ENCODE results near the gene LHFPL6. TPM values are rescaled to one million over a fixed set of nuclear protein-coding genes. Genes with fewer than 3 reads are reported as not detected.

LHFPL6 gene
- polyA plus RNA-seq, 3 donors, result 0.14 to 0.59 (median 0.46) TPM

DNA sequence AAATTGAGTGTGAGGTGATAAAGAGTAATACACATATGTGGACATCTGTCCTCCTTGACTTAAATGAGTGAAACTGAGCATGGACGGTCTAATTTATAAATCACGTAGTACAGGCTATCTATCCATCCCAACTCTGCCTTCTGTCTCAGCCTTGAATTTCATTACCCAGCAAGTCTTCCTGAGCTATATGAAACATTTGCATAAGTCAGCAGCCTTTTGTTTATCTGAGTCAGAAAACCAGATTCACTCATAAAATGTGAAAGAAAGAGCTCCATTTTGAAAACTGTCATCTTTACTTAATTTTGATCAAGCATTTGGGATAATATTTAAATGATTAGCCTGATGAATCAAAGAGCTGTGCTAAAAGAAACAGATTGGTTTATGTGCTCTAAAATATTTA lies 197.9 kb downstream of the LHFPL6 start:
- Histone ChIP-seq H4K20me1 (ENCODE audit: insufficient read depth, low read length) (no peaks in the 10 kb centered on the region), H3K4me1 (ENCODE audit: control insufficient read depth in 1 of 2, insufficient read depth in 2 of 2, low read length in 2 of 2) (peaks cover 32 to 39% of the 10 kb centered on the region in 2 donors), H3K4me3 (replicated peaks in 1 of 3; ENCODE audit: low read depth in 2 of 3, low read length in 3 of 3) (no peak overlapping the region), H3K36me3 (replicated peaks in 1 of 2; ENCODE audit: control insufficient read depth in 1 of 2, insufficient read depth in 2 of 2, low read length in 2 of 2) (no peaks in the 10 kb centered on the region), H3K4me2 (replicated peaks; ENCODE audit: extremely low read depth, low read length, poor library complexity, severe bottlenecking) (no peak overlapping the region), H3K27ac (ENCODE audit: low read depth in 1 of 2, low read length in 2 of 2) (no peak overlapping the region), H3K9ac (ENCODE audit: insufficient read depth, low read length, poor library complexity, severe bottlenecking) (no peak overlapping the region), H3K79me2 (ENCODE audit: insufficient read depth, low read length) (no peaks in the 10 kb centered on the region), H2AFZ (ENCODE audit: insufficient read depth, low read depth, low read length, poor library complexity, severe bottlenecking) (no peak overlapping the region), H3K27me3 (ENCODE audit: control insufficient read depth in 2 of 2, insufficient read depth in 2 of 2, low read length in 2 of 2) (no peaks in the 10 kb centered on the region), H3K9me3 (replicated peaks in 1 of 2; ENCODE audit: control insufficient read depth in 1 of 2, insufficient read depth in 1 of 2, low read length in 2 of 2) (no peaks in the 10 kb centered on the region)
- TF ChIP-seq, protein P1, sequence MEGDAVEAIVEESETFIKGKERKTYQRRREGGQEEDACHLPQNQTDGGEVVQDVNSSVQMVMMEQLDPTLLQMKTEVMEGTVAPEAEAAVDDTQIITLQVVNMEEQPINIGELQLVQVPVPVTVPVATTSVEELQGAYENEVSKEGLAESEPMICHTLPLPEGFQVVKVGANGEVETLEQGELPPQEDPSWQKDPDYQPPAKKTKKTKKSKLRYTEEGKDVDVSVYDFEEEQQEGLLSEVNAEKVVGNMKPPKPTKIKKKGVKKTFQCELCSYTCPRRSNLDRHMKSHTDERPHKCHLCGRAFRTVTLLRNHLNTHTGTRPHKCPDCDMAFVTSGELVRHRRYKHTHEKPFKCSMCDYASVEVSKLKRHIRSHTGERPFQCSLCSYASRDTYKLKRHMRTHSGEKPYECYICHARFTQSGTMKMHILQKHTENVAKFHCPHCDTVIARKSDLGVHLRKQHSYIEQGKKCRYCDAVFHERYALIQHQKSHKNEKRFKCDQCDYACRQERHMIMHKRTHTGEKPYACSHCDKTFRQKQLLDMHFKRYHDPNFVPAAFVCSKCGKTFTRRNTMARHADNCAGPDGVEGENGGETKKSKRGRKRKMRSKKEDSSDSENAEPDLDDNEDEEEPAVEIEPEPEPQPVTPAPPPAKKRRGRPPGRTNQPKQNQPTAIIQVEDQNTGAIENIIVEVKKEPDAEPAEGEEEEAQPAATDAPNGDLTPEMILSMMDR (IDR thresholded peaks at IDR 0.05), result no peak
- no CpG with 5 or more reads among the region's 2 CpGs for WGBS (ENCODE audit: insufficient coverage)
- peaks cover 0 to 1% (median 0%) of the 10 kb centered on the region in 3 donors for H3K27me3 Mint-ChIP-seq (ENCODE audit: low read depth in 3 of 3)
- H3K27ac Mint-ChIP-seq, result no peak overlapping the region
- H3K4me3 Mint-ChIP-seq, result no peak overlapping the region
- no peaks in the 10 kb centered on the region for H3K9me3 Mint-ChIP-seq
- no peaks in the 10 kb centered on the region for H3K36me3 Mint-ChIP-seq
- peaks cover 36% of the 10 kb centered on the region for H3K4me1 Mint-ChIP-seq
- intact Hi-C loops (cut with micrococcal nuclease), result no loop called here
- no peak for DNase-seq

DNA sequence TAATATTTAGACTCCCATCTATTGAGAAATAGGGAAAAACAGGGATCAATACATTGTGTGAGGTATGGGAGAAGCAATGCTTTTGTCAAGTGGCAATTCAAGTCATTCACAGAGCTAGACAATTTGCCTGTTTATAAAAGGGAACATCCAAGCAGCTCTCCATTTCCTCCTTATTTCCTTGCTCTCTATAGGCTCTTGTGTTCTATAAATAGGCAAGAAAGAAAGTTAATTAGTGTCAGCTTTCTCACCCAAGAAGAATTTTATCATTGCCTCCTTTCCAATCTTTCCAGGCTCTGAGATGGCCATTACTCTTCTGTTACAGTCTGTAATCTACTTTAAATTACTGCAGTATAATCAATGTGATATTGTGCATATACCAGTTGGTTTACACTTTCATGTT lies 199.9 kb downstream of the LHFPL6 start:
- H3K27me3 Mint-ChIP-seq (ENCODE audit: low read depth in 3 of 3), result no peaks in the 10 kb centered on the region
- H3K27ac Mint-ChIP-seq, result no peak overlapping the region
- H2AFZ ChIP-seq (ENCODE audit: insufficient read depth, low read depth, low read length, poor library complexity, severe bottlenecking), result no peak overlapping the region
- H4K20me1 ChIP-seq (ENCODE audit: insufficient read depth, low read length), result no peaks in the 10 kb centered on the region
- no peak overlapping the region for H3K27ac ChIP-seq (ENCODE audit: low read depth in 1 of 2, low read length in 2 of 2)
- intact Hi-C loops (cut with micrococcal nuclease), result no loop called here
- peaks cover 24 to 31% of the 10 kb centered on the region in 2 donors for H3K4me1 ChIP-seq (ENCODE audit: control insufficient read depth in 1 of 2, insufficient read depth in 2 of 2, low read length in 2 of 2)
- TF ChIP-seq, protein P1 (IDR thresholded peaks at IDR 0.05), result no peak
- H3K4me3 Mint-ChIP-seq, result no peak overlapping the region
- no peaks in the 10 kb centered on the region for H3K36me3 ChIP-seq (replicated peaks in 1 of 2; ENCODE audit: control insufficient read depth in 1 of 2, insufficient read depth in 2 of 2, low read length in 2 of 2)
- peaks cover 0 to 3% (median 0%) of the 10 kb centered on the region in 7 donors for H3K9me3 Mint-ChIP-seq
- H3K79me2 ChIP-seq (ENCODE audit: insufficient read depth, low read length), result no peaks in the 10 kb centered on the region
- no peak for DNase-seq
- H3K4me2 ChIP-seq (replicated peaks; ENCODE audit: extremely low read depth, low read length, poor library complexity, severe bottlenecking), result no peak overlapping the region
- no peaks in the 10 kb centered on the region for H3K36me3 Mint-ChIP-seq
- H3K9me3 ChIP-seq (replicated peaks in 1 of 2; ENCODE audit: control insufficient read depth in 1 of 2, insufficient read depth in 1 of 2, low read length in 2 of 2), result no peaks in the 10 kb centered on the region
- H3K9ac ChIP-seq (ENCODE audit: insufficient read depth, low read length, poor library complexity, severe bottlenecking), result no peak overlapping the region
- H3K27me3 ChIP-seq (ENCODE audit: control insufficient read depth in 2 of 2, insufficient read depth in 2 of 2, low read length in 2 of 2), result no peaks in the 10 kb centered on the region
- H3K4me1 Mint-ChIP-seq, result peaks cover 29% of the 10 kb centered on the region
- H3K4me3 ChIP-seq (replicated peaks in 1 of 3; ENCODE audit: low read depth in 2 of 3, low read length in 3 of 3), result no peak overlapping the region

Measured in CD14-positive monocyte (primary cell).